HL-60/S4 treated with phorbol 12-myristate 13-acetate at 8.2 ng/mL for 4 days and 3 days (cell line): ENCODE measurements around the gene STK24.

Experiments
- in situ Hi-C: fragments of 300-500 bp; cut with MboI; formaldehyde crosslinking; loops from 2 replicates; pipeline ENCODE4 v1.15.0; 2022; ENCODE audit warnings: low sequenced_read_pairs

The STK24 gene

DNA sequence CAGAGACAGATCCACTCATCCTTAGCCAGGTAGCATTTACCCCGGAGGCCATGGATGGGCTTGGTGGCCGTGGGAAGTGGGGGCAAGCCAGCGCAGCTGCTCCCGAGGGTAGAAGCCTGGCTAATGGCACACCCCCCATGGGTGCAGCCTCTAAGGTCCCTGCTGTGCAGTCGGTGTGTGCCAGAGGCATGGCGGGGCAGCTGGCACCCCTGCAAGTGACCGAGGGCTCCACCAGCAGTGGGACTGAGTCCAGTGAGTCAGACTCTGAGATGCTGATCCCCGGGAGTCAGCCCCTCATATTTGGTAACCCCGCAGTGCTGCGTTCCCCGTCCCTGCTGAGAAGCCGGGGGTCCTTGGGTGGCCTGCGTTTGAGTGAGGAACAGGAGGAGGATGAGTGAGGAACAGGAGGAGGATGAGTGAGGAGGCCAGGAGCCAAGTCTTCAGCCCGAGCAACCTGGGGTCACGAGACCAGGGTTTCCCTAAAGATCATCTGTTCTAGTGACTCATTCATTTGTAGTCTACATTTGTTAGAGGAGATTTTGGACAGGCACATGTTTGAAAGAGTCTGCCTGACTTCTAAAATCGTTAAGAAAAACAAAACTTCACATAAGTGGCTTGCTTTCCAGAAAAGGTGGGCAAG is 180.7 kb downstream of the STK24 start:
- in situ Hi-C loops = no loop called here
